HG03060 (cell line): ENCODE results near the gene ANO7.

Experiments used
- ATAC-seq: cut with Tn5 transposase; IDR thresholded peaks from one replicate; pipeline ENCODE4 v1.9.1; 2021; ENCODE audit warnings: low read depth, moderate number of reproducible peaks; ENCODE audit not compliant: unreplicated experiment

The ANO7 gene

DNA sequence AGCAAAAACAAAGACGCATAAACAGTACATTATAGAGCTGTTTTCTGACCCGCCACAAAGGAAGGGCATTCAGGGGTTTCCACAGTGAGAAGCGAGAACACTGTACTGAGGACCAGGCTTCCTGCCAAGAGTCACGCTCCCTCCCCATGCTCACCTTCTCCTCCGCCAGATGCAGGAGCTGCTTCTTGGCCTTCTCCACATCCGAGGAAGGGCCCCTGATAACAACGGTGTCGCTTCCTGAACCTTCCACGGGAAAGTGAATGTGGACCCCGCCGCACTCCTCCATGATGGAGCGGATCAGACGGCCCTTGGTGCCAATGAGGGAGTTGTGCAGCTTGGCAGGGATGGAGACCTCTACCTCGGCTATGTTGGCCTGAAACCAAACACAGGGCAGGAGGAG is 53.8 kb downstream of the ANO7 start:
- no peak for ATAC-seq

DNA sequence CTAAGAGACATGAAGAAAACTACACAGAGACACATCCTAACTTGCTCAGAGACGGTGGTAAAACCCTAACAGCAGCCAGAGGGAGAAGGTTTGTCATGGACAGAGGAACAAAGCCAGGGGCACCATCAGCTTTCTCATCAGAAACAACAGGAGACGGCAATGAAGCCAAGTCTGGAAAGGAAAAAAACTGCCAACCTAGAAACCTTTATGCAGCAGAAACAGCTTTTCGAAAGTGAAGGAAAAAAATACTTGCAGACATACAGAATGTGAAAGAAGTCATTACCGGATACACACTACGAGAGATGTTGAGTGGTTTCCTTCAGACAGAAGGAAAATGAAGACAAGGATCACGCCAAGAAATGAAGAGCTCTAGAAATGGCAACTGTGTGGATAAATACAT is 55.9 kb downstream of the ANO7 start:
- ATAC-seq = no peak

DNA sequence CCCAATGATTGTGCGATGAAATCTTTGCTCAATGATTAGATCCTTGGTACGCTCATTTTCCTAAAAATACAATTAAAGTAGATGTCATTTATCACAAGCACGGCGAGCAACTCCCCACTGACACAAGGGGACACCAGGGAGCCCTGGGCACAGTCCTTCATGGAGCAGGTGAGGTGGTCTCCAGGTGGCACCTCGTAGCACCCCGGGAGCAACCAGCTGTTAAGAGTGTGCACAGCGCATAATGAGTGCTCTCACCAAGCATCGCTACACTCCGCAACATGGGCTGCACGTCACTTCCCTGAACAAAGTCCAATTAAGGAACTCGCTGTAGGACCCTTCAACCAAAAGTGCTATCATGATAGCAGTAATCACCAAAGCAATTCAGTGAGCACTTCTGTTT is 59.8 kb downstream of the ANO7 start:
- ATAC-seq = no peak

DNA sequence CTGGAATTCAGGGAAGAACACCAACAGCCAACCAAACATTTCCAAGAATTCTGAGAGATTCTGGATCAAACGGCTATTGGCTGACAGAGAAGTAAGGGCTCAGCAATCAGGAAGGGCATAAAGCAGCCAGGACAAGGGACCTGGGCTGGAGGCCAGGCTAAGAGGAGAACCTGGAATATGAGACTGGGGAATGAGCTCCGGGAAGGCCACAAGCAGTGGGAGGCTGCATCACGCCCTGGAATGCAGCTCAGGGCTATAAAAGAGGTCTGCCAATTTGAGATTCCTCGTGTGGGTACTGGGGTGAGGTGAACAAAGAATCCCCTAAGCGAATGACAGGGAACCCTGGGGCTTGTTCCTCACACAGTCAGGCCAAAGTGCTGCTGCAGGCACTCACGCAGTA is 60.4 kb downstream of the ANO7 start:
- no peak for ATAC-seq

DNA sequence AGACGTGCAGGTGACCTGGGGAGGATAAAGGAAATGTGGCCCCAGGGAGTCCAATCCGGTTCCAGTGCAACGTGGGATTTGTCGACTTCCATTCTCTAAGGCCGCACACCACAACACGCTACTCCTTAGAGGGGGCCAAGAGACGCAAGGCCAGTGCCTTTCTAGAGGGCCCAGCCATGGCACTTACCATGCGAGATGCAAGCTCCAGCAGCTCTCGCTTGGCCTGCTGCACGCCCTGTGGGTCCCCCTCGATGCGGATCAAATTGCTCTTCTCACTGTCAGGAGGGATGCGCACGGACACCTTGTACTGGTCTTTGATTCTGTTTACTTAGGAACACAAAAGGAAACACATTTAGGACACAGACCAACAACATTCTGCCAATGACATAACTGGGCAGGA is 61.2 kb downstream of the ANO7 start:
- no peak for ATAC-seq

DNA sequence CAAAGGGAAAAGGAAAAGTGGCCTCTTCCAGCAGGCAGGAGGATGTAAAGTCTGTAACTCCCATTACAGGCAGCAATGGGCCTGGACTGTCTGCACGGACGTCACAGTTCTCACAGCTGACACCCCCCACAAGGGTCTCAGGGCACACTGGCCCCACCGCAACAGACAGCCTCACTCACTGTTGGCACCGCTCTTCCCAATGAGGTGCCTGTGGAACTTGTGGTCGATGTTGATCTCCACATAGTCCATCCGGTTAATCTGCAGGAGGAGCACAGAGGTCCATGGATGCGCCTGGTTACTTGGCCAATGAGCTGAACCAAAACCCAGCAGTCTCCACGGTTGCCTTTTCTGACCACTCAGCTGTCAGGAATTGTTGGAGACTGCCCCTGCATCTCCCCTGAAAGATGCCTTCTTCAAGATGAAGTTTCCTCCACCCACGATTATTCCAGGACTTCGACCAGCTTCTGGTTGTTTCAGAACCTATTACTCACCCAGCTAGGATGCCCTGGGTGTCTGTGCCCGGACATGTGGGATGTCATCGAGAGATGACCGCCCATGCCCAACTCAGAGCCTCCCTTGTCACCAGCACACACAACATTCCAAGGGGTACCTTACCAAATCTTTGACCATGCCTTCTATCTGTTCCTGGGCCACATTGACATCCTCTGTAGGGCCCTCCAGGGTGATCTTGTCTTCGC is 64.5 kb downstream of the ANO7 start:
- no peak for ATAC-seq

DNA sequence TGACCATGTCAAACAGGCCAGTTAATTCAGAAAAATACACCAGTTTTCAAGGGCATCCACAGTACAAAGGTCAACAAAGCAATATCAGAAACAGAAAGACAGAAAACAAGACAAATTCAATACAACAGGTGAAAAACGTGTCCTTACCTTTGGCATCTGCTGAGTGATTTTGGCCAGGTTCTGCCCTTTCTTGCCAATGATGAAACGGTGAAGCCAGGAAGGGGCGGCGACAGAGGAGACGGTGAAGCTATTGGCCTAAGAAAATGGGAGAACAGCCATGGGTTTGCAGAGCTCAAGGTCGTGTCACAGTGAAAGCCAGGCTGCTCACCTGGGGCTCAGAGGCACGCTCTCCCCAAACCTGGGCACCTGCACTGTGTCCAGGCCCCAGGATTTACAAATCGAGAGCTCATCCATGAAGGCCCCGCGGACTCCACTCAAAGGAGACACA is 66.5 kb downstream of the ANO7 start:
- no peak for ATAC-seq

DNA sequence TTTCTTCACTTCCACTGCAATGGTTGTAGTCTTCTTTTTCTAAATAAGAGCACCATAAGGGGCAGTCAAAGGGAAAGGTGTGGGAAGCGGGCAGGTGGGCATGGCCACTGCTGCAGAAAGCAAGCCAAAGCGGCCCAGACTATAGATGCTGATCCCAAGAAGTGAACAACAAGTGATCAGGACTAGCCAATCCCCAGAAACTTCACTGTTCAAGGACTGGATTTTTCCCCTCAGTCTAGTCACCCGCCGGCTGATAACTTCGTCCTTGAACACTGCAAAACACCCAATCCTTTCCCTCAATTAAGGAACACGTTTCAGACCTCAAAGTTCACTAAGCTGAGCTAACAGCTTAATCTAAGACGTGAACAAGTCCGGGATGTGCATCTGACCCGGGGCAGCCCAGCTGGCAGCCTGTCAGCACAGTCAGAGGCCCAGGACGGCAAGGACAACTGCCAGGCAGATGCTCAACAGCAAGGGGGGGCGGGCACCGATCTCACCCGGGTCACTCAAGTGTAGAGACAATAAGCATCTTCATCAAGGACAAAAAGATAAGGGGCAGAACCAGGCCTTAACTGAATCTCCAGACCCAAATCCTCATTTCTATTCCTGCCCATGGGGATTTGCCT is 67.2 kb downstream of the ANO7 start:
- no peak for ATAC-seq

DNA sequence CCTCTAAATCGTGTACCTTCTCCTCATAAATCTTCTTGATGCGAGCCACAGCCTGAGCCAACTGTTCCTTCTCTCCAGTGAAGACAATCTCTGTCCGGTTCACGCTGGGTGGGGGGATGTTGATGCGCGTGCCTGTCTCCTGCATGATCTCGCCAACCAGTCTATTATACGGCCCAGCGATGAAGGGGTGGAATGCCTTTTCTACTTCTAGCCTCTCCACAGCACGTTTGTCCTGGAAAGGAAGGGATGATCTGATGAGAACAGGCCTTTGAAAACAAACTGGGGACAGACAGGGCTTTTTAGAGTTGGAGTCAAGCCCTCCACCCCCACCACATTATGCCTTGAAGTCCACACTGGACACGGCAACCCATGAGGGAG is 67.7 kb downstream of the ANO7 start:
- ATAC-seq = no peak

DNA sequence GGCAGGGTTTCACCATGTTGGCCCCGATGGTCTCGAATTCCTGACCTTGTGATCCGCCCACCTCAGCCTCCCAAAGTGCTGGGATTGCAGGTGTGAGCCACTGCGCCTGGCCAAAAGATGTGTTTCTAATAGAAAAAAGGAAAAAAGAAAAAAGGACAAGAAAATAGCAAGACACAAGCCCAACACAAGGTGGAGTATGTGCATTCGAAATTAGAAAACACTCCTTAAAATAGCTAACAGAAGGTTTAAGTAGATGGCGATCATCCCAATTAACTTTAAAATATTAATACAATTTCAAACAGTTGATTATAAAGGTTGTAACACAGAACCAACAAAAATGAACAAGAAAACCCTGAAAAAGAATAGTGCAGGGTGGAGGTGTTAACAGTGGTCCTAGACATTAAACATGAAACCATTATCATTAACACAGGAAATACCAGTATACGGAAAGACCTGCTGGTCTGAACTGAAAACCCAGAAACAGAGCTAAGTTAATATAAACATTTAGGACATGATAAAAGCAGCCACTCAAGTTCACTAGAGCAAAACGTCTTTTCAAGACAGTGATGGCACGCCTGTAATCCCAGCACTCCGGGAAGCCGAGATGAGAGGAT is 69.0 kb downstream of the ANO7 start:
- no peak for ATAC-seq

DNA sequence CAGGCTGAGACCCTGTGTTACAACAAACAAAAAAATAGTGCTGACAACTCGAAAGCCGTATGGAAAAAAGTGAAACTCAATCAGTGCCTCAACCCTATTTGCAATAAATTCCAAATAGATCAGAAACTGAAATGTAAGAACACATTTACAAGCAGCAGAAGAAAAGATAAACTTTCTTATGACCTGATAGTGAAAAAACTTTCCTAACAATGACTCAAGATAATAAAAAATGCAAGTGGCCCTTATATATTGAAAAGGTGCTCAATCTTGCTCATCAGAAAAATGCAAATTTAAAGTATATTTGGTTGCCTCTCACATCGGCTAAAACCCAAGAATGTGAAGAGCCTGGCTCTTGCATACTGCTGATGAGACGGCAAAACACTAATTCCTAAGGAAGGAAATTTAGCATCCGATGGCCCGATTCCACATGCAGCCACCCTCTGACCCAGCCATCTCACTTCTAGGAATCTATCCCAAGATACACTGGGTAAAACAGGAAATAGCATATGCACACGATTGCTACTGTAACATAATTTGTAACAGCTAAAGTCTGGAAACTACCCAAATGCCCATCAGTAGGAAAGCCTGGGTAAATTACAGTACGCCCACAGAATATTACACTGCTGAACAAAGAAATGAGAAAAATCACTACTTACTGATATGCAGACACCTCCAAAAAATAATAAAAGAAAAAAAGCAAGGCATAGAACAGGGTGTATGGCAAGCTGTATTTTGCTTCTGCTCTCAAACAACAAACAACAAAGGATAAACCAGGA is 70.2 kb downstream of the ANO7 start:
- no peak for ATAC-seq

DNA sequence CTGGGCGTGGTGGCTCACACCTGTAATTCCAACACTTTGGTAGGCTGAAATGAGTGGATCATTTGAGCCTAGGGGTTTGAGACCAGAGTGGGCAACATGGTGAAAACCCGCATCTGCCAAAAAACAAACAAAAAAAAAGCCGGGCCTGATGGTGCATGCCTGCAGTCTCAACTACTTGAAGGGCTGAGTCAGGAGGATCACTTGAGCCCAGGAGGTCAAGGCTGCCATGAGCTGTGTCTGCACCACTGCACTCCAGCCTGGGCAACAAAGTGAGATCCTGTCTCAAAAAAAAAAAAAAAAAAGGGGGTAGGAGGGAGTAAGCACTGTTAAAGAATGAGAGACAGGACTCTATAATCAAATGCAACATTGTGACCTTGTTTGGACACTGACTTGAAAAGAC is 72.4 kb downstream of the ANO7 start:
- no peak for ATAC-seq

DNA sequence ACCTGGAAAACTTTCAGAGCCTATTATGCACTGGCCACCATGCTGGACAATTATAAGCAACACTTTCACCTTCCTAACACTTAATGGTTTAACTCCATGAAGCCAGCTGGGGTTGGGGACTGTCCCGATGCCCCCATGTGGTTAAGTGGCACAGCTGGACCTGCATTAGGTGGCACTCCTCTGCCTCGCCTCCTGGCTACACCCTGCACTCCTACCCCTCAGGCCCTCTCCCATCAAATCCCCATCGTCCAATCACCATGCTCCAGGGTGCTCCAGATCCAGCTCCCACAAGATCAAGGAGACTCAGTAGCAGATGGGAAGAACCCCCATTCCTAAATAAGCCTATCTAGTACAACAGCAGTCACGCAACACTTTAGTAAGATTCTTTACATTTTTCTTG is 73.2 kb downstream of the ANO7 start:
- no peak for ATAC-seq

DNA sequence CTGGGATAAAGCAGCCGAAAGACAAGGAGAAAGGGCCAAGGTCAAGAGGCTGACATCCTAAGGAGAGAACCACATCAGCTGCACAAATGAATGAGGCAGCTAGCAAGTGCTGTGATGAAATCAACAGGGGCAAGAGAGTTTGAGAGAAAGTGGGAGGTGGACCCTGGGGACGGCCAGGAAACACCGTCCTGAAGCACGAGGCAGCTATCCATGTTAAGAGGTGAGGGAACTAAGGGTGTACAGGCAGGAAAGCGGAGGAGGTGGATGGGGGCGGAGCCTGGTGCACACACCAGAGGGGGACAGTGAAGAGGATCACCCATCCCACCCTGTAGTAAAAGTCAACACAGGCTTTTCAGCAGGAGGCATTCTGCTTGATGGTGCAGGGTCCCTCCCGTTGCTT is 74.6 kb downstream of the ANO7 start:
- ATAC-seq = no peak

DNA sequence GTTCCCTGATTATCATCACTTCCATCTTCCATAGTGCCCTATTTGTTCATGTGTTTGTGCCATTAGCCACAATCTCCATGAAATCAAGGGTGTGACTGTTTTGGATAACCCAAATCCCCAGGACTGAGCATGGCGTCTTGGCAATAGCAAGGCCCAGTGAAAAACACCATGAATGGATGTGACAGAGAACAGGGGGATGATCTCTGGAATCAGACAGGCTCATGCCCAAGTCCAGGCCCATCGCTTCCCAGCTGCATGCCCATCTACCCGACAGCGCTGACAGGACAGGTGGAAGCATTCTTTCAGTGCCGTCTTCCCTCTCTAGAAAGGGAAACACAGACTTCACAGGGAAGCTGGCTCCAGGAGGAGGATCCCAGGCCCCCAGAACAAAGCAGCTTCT is 77.0 kb downstream of the ANO7 start:
- ATAC-seq = no peak

DNA sequence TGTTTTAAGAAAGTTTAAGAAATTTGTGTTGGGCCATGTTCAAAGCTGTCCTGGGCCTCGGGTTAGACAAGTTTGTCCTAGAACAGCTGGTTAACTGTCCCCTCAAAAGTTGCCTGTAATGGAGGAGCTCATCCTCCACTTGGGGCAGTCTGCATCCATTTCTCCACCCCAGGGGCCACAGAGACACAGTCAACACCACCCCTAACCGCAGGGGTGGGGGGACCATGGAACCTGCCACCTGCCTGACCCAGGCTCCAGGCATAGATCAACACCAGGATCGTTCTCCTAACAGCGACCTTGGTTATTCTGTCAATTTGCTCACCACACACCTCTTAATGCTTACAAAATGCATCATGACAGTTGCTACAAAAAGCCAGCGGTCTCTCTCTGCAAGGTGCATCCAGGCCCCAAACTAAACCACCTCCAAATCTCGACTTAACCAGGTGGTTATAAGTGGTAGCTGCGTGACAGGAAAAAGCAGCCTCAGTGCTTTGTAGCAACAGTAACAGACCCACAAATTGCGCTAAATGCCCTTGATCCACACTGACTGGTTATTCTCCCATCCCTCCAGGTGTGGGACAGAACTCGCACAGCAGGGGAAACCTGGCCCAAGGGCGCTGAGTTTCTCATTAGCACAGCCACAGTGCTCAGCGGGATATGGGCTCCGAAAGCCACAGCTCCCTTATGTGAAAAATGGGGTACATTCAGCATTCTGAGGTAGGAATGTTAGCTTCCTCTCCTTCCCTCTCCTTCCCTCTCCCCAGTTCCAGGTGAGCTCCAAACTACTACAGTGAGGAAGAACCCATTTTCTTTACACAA is 79.0 kb downstream of the ANO7 start:
- ATAC-seq = no peak

DNA sequence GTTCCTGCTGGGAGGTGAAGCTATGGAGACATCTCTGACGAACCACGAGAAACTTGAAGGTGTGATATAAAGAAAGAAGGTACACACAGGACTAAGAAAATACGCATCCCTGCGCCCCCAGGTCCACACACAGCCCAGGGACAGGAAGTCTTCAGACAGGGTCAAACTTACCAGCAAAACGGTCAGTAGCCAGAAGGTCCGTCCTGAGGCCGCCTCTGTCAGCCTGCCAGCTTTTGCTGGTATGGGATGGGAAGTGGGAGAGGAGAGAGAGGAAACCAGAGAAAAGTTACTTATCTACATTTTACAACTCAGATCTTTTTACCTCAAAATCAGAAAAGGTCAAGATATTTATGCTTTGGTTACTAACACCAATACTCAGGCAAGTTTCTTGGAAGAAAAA is 79.8 kb downstream of the ANO7 start:
- no peak for ATAC-seq

DNA sequence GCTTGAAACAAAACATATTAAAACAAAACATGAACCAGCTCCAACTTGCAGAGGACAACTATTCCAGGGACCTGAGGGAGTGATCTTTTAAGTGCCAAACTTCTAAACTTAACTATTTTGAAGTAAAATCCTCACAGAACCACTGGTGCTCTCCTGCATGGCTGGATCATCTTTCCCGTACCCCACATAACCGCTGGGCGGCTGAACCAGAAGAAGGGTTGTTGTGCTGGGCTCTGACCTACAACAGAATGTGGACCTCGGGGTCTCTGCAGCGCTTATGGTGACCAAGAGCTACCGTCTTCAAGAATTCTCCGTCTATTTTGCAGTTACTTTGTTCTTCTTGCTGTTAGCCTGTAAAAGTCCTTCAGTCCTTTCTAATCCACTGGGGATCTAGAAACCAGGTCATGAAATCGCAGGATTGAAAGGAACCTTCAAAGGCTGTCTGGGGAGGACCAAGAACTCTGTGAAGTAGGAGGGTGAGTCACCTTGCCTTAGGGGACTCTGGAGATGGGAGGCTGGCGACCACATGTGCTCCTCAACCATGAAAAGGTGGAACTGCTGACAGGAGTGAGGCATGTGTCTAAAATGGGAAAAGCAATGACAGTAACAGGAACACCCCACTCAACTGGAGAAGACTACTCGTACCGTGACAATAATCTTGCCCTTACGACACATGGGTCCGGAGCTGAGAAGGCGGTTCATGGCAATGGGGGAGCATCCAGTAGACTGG is 80.4 kb downstream of the ANO7 start:
- ATAC-seq = no peak

DNA sequence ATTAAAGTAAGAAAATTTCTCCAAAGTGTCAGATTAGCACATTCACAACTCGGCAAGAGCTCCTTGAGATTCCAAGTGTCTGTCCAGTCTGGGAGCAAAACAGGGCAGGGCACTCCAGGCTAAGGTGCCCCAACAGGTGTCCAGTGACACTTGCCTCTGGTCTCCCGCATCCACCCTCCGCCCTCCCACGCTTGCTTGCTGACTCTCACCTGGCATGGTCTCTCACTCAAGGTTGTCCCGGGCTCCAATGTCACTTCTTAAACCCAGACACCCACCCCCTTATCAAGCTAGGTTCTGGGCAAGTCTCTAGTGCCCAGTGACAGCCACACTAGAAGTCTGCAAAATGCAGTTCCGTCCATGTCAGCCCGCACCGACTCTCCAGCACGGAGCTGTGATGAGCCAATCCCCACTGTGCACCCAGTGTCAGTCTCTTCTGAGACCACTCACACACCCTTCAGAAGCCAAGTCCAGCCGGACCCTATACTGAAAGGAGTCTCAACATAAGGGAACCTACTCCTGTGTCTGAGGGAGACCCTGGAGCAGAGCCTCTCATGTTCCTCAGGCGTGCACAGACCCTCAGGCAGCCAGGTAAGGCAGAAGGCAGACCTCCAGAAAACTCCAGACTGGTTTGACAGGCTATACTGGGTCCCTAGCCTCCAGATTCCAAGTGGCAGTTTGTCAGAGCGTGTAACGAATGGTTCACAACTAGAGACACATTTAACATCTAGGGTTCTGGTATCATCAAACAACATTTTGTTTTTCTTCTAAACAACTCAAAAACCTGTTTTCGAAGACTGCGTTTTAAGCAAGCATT is 81.4 kb downstream of the ANO7 start:
- no peak for ATAC-seq
